B cell (primary cell): ENCODE measurements around the gene GLRA3.
A peak's percentile ranks its signal among the peaks of the same experiment; 100 is the strongest.

Experiments used
- CTCF ChIP-seq: fragments of 200-600 bp; IDR thresholded peaks from one replicate; pipeline ENCODE4 v1.8.0; 2022; ENCODE audit warnings: antibody characterized with exemption, mild to moderate bottlenecking
- EZH2 ChIP-seq: IDR thresholded peaks from 2 replicates; pipeline ENCODE4 v1.6.1; 2012; ENCODE audit warnings: borderline replicate concordance, low read depth, mild to moderate bottlenecking, moderate library complexity, low read length; ENCODE audit not compliant: insufficient read depth, poor library complexity, severe bottlenecking

GRCh38 chr4:174764105-174764729 lies 64.8 kb downstream of the GLRA3 start:
- peak; percentile 55 for TF ChIP-seq CTCF
- no peak for TF ChIP-seq EZH2
